DND-41 (cell line): Measurements from ENCODE around the gene LRRN4CL.
"Not testable (repeated sequence)": the region's sequence is repeated elsewhere in the genome, so short reads cannot be mapped to it uniquely, and the experiment has no call there.

Source experiments
- ATAC-seq: fragments of 200-7000 bp; cut with Tn5 transposase; 3 replicates; pipeline ENCODE4 v1.9.1; 2021; ENCODE audit warnings: low read depth; ENCODE audit not compliant: insufficient read depth
- DNase-seq: peaks from one replicate; pipeline ENCODE4 v3.0.0-alpha.2; 2020
- H2AFZ ChIP-seq: 2 replicates; pipeline ENCODE4 v1.6.0; 2012; ENCODE audit warnings: low read depth, low read length
- H3K27ac ChIP-seq: 2 replicates; pipeline ENCODE4 v1.5.1; 2012; ENCODE audit warnings: low read length, inconsistent platforms
- H3K27me3 ChIP-seq: fragments of 200-600 bp; sonication (generic); 2 replicates; pipeline ENCODE4 v1.6.0; 2012; ENCODE audit warnings: low read length, mild to moderate bottlenecking, inconsistent platforms; ENCODE audit not compliant: insufficient read depth, poor library complexity
- H3K36me3 ChIP-seq: 2 replicates; pipeline ENCODE4 v1.5.1; 2012; ENCODE audit warnings: low read length, inconsistent platforms; ENCODE audit not compliant: insufficient read depth
- H3K4me1 ChIP-seq: 2 replicates; pipeline ENCODE4 v1.5.1; 2012; ENCODE audit warnings: mild to moderate bottlenecking, low read length; ENCODE audit not compliant: insufficient read depth
- H3K4me2 ChIP-seq: 2 replicates; pipeline ENCODE4 v1.6.0; 2012; ENCODE audit warnings: mild to moderate bottlenecking, moderate library complexity, low read length, inconsistent platforms; ENCODE audit not compliant: insufficient read depth
- H3K4me3 ChIP-seq, 2 experiments: fragments of 200-600 bp in 1 of 2; shearing (Covaris generic) in 1 of 2; 2 replicates each; pipeline ENCODE4 v1.5.1; 2012 to 2016; ENCODE audit warnings: inconsistent platforms in 2 of 2, low read length in 2 of 2, mild to moderate bottlenecking in 2 of 2, low read depth in 1 of 2, moderate library complexity in 1 of 2
- H3K79me2 ChIP-seq: 2 replicates; pipeline ENCODE4 v1.6.0; 2012; ENCODE audit warnings: low read length, inconsistent platforms; ENCODE audit not compliant: insufficient read depth
- H3K9ac ChIP-seq: 2 replicates; pipeline ENCODE4 v1.6.0; 2012; ENCODE audit warnings: low read depth, mild to moderate bottlenecking, inconsistent platforms, low read length, moderate library complexity
- H3K9me3 ChIP-seq: 2 replicates; pipeline ENCODE4 v1.5.1; 2012; ENCODE audit warnings: low read length, moderate library complexity, mild to moderate bottlenecking, inconsistent platforms; ENCODE audit not compliant: insufficient read depth, severe bottlenecking
- H4K20me1 ChIP-seq: 2 replicates; pipeline ENCODE4 v1.6.0; 2012; ENCODE audit warnings: low read length; ENCODE audit not compliant: insufficient read depth
- EZH2 ChIP-seq: IDR thresholded peaks from 3 replicates; pipeline ENCODE4 v1.6.1; 2012; ENCODE audit warnings: borderline replicate concordance, low read depth, mild to moderate bottlenecking, moderate library complexity, low read length, inconsistent platforms; ENCODE audit not compliant: severe bottlenecking
- TF ChIP-seq, protein P1 (sequence below): IDR thresholded peaks from 2 replicates; pipeline ENCODE4 v1.5.1; 2012; ENCODE audit warnings: borderline replicate concordance, low read length, moderate library complexity, mild to moderate bottlenecking; ENCODE audit not compliant: poor library complexity, severe bottlenecking; ENCODE audit errors: extremely low read depth

The LRRN4CL gene

DNA sequence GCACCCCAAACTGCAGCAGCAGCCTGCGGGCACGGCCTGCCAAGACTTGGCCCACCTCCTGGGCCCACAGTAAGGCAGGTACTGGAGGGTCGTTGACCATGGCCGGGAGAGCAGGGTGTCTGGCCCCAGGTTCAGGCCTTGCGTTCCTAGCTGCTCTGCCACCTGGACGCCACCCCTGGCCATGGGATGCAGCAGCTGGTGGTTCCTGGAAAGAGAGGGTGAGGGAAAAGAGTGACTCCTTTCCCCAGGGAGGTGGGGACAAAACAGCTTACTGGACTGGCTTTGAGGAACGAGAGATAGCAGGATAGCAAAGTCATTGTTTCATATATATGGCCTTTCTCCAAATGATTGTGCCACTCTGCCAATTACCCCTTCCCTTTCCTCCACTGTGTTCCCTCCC lies 16.1 kb upstream of the LRRN4CL start:
- Histone ChIP-seq H3K4me2 (peak overlapping the region; percentile 97), H3K4me3 (peak overlapping the region; percentile 44 to 88), H3K9me3 (no peaks in the 10 kb centered on the region), H3K9ac (peak overlapping the region; percentile 83), H3K4me1 (peaks cover 49% of the 10 kb centered on the region), H3K27me3 (no peaks in the 10 kb centered on the region), H3K79me2 (peaks cover 22% of the 10 kb centered on the region), H4K20me1 (no peaks in the 10 kb centered on the region), H3K27ac (peak overlapping the region; percentile 96), H3K36me3 (peaks cover 13% of the 10 kb centered on the region), H2AFZ (peak overlapping the region; percentile 94)
- no peak for DNase-seq
- ATAC-seq: no peak
- TF ChIP-seq EZH2: no peak
- TF ChIP-seq, protein P1, sequence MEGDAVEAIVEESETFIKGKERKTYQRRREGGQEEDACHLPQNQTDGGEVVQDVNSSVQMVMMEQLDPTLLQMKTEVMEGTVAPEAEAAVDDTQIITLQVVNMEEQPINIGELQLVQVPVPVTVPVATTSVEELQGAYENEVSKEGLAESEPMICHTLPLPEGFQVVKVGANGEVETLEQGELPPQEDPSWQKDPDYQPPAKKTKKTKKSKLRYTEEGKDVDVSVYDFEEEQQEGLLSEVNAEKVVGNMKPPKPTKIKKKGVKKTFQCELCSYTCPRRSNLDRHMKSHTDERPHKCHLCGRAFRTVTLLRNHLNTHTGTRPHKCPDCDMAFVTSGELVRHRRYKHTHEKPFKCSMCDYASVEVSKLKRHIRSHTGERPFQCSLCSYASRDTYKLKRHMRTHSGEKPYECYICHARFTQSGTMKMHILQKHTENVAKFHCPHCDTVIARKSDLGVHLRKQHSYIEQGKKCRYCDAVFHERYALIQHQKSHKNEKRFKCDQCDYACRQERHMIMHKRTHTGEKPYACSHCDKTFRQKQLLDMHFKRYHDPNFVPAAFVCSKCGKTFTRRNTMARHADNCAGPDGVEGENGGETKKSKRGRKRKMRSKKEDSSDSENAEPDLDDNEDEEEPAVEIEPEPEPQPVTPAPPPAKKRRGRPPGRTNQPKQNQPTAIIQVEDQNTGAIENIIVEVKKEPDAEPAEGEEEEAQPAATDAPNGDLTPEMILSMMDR: no peak

DNA sequence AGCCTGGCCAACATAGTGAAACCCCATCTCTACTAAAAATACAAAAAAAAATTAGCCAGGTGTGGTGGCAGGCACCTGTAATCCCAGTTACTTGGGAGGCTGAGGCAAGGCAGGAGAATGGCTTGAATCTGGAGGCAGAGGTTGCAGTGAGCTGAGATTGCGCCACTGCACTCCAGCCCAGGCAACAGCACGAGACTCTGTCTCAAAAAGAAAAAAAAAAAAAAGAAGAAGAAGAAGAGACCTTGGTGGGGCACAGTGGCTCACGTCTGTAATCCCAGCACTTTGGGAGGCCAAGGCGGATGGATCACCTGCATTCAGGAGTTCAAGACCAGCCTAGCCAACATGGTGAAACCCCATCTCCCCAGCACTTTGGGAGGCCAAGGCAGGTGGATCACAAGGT lies 14.6 kb upstream of the LRRN4CL start:
- peaks cover 37% of the 10 kb centered on the region for H3K4me1 ChIP-seq
- not testable (repeated sequence) for H4K20me1 ChIP-seq, H3K27ac ChIP-seq, ATAC-seq, H3K9me3 ChIP-seq, H3K4me2 ChIP-seq, H3K27me3 ChIP-seq, H3K36me3 ChIP-seq, DNase-seq, H3K4me3 ChIP-seq, H2AFZ ChIP-seq, H3K9ac ChIP-seq
- H3K79me2 ChIP-seq: peaks cover 19% of the 10 kb centered on the region

DNA sequence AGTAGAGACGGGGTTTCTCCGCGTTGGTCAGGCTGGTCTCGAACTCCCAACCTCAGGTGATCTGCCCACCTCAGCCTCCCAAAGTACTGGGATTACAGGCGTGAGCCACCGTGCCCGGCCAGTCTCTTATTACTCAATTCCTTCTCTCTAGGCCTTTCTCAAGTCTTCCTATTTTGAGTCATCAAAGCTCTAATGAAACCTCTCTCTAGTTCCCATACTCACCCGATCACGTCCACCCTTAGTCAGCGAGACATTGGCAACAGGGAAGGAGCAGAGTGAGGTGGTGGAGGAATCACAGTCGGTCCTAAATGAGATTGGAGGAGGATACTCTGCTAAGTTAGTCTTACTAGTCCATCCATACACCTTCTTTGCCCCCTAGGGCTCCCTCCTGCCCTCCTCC lies 12.9 kb upstream of the LRRN4CL start:
- H3K4me3 ChIP-seq: no peak overlapping the region
- H3K36me3 ChIP-seq: peaks cover 6% of the 10 kb centered on the region; the same call in 1 of the 2 replicates
- peaks cover 20% of the 10 kb centered on the region for H3K4me1 ChIP-seq
- no peak overlapping the region for H3K9ac ChIP-seq
- H3K9me3 ChIP-seq: no peaks in the 10 kb centered on the region
- ATAC-seq (no peak), DNase-seq (no peak)
- no peaks in the 10 kb centered on the region for H4K20me1 ChIP-seq
- H3K4me2 ChIP-seq: no peak overlapping the region
- no peaks in the 10 kb centered on the region for H3K27me3 ChIP-seq
- H3K79me2 ChIP-seq: peaks cover 8% of the 10 kb centered on the region
- no peak overlapping the region for H2AFZ ChIP-seq
- TF ChIP-seq, protein P1: no peak
- no peak for TF ChIP-seq EZH2
- H3K27ac ChIP-seq: no peak overlapping the region

DNA sequence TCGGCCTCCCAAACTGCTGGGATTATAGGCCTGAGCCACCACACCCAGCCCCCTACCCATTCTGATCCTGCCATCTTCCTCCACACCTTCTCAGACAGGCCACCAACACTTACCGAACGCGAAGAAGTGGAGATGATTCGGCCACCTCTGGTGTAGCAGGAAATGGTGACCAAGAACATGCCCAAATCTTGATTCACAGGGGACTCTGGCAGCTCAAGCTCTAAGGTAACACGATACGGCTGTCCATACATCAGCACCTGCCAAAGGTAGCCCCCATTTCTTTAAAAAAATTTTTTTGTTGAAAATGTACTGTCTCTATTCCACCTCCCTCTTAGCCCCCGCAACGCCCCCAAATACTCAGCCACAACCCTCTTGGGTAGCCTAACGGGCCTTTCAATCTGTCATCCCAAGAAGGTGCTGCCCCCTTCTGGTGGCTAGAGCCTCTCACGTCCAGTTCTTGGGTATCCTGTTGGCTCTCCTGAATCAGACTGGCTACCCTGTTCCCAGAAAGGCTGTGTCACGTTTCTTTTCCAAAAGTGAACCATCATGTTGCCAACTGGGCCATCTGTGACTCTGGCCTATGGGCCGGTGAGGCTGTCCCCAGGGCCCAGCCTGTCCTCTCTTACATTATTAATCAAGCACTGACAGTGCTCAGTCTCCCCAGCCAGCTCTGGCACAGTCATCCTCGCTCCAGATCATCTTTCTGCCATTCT lies 5.3 kb upstream of the LRRN4CL start:
- Histone ChIP-seq H3K9me3 (no peaks in the 10 kb centered on the region), H3K9ac (no peak overlapping the region)
- TF ChIP-seq, protein P1: peak; percentile 88
- no peak for TF ChIP-seq EZH2

DNA sequence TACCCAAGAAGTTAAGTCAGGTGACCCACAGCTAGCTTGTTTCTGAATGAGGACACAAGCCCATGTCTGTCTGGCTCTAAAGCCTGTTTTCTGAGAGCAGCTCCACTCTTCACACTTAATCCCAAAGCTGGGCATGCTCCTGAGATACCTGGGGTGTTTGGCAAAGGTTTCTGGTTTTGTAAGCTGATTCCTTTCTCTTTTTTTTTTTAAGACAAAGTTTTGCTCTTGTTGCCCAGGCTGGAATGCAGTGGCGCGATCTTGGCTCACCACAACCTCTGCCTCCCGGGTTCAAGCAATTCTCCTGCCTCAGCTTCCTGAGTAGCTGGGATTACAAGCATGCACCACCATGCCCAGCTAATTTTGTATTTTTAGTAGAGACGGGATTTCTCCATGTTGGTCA lies 4.3 kb upstream of the LRRN4CL start:
- ATAC-seq, H3K4me1 ChIP-seq, H3K9ac ChIP-seq, H3K9me3 ChIP-seq, H4K20me1 ChIP-seq, H2AFZ ChIP-seq, H3K4me3 ChIP-seq, H3K27me3 ChIP-seq, DNase-seq, H3K79me2 ChIP-seq, H3K4me2 ChIP-seq, H3K27ac ChIP-seq: not testable (repeated sequence)
- H3K36me3 ChIP-seq: peaks cover 39% of the 10 kb centered on the region

More for the DNA sequence above, 5.3 kb upstream of the LRRN4CL start:
- Histone ChIP-seq H4K20me1 (no peaks in the 10 kb centered on the region), H2AFZ (no peak overlapping the region), H3K4me3 (no peak overlapping the region), H3K36me3 (peaks cover 39% of the 10 kb centered on the region), H3K79me2 (no peaks in the 10 kb centered on the region), H3K27me3 (no peaks in the 10 kb centered on the region), H3K4me2 (no peak overlapping the region), H3K4me1 (no peaks in the 10 kb centered on the region), H3K27ac (no peak overlapping the region)
- ATAC-seq (peak; percentile 83), DNase-seq (peak; percentile 72)
